Daoy (cell line): ENCODE results near the gene BFSP1. TPM values are rescaled to one million over a fixed set of nuclear protein-coding genes. Genes with fewer than 3 reads are reported as not detected.

Source experiments
- DNase-seq: peaks from one replicate; pipeline ENCODE4 v3.0.0-alpha.2; 2015; ENCODE audit warnings: low read depth
- total RNA-seq: library from RNA; depleted of rRNA; stranded (reverse); fragments of >200 nt; shearing (Covaris generic); gene quantifications from 2 replicates; pipeline ENCODE4 v1.2.3, GENCODE V29; 2014

Gene BFSP1
- total RNA-seq, 1 experiment from 2014 or later: 4.2 TPM

DNA sequence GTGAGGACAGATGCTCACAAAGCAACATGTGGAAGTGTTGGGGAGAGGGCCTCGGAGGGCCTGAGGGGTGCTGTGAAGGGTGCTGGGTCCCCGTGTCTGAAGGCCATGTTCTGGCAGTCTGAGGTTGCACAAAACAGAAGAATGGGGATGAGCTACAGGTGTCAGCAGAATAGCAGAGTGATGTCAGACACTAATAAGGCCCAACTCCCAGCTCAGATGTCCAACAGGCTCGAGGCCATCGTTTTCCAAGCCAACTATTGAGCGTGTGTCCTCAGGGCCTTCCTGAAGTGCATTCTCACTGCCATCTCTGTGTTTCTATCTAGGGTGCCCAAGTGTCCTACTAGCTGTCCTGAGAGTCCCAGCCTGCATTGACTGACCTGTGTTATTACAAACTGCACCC lies 7.9 kb downstream of the BFSP1 start:
- no peak for DNase-seq

DNA sequence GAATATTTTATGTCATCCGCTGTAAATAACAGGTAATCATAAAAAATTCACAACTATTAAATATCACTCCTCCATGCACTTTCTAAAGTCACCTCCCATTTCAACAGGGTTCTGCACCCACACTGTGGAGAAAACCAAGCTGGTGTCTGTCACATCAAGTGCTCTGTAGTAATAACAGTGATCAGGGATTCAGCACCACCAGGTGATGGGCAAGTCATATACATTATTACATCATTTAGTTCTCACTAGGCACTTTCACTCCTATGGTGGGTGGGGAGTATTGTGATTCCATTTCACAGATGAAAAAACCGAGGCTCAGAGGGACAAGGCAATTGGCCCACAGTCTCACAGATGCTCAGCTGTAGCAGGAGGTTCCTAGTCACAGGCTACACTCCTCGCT lies 8.7 kb downstream of the BFSP1 start:
- no peak for DNase-seq

DNA sequence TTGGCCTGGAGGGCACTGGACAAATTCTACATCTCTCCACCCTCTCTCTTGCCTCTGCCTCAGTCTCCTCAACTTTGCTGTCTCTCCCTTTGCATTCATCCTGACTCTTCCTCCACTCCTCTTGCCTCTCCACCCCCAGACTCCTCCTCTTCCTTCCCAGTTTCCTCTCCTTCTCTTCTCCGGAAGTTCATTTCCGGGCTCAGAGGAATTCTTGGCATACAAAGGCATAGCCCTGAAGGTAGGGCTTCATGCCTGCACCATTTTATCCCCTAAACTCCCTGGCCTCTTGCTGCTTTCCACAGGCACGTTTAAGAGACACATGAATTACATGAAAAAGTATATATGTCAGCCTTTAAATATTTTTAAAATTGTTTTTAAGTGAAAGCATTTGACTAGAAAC lies 10.6 kb downstream of the BFSP1 start:
- no peak for DNase-seq

DNA sequence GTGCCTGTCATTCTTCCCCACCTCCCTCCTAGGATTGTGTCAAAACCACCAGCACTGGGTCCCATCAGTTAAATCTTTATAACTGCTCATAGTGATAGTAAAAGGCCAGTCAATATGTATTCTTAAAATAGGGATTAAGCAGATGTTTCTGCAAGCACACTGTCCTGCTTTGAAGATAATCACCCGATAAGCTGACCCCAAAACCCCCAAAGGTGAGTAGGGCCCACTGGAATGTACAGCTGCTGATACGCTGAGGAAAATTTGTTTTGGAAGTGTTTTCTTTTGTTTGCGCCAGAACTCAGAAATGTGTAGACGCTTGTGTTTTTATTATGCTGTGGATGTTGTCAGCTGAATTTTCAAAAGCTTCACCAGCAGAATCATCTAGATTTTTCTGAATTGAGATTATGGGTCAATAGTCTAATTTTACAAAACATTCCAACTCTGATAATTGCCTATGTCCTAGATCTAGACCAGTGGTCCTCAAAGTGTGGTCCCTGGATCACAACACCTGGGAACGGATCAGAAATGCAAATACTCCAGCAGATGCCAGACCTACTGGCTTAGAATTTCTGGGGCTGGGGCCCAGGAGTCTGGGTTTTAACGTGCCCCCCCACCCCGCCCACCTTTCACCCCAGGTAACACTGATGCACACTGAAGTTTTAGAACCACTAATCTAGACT lies 11.4 kb downstream of the BFSP1 start:
- no peak for DNase-seq

DNA sequence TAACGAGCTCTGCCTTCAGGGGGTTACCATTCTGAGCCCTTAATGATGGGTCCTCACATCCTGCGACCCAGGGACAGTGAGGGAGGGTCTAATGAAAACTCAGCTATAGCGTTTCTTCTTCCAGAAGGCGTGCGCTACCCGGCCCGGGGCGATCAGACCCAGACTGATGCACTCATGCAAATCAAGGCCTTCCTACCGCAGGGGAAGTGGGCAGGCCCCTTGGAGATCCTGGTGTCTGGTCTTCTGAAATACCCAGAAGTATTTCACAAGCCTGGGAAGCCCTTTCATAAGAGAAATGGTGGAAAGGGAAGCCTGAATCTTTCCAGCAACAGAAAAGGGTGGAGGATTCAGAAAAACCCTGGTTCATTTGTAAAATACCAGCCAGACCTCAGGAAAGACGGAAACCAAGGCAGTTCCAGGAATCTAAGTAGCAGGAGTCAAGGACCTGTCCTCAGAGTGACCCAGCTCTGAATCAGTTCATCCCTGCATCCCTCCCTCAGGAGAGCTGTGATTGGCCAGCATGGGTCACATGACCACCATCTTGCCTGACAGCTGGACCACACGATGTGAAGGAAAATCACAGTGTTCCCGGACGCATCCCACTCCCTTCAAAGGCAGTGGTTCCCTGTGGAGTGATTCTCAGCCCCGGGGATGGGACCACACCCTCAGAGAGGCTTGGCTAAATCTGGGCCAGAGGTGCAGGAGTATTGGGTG lies 12.7 kb downstream of the BFSP1 start:
- DNase-seq: peak; percentile 42

DNA sequence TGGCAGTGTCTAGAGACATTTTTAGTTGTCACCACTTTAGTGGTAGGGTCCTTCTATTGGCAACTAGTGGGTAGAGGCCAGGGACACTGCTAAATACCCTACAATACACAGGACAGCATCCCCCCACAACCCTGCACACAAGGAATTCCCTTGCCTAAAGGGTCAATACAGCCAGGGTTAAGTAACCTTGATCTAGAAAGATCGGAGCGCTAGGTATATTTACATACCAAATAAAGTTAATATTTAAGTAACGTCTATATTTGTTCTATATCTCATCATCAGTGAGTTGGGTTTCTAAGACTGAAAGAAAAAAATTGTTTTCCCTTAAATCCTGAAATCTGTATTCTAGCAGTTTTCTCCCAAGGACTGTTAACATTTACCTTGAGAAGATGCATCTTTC lies 16.1 kb downstream of the BFSP1 start:
- DNase-seq: no peak

DNA sequence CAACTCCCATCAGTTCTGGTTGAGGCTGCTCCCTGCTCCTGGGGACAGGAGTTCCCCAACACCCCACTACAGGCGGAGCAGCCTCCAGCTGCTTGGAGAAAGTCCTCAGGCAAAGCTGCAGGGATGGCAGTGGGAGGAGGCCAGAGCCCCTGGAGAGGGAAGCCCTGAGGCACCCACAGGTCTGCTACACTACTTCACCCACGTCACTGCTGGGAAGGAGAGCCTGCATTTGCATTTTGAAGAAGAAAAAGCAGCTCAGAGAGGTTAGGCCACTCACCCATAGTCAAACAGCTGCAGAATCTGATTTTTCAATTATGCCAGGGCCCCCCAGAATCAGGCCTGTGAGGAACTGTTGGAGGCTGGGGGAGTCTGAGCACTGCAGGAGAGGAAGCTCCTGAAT lies 17.2 kb downstream of the BFSP1 start:
- no peak for DNase-seq

DNA sequence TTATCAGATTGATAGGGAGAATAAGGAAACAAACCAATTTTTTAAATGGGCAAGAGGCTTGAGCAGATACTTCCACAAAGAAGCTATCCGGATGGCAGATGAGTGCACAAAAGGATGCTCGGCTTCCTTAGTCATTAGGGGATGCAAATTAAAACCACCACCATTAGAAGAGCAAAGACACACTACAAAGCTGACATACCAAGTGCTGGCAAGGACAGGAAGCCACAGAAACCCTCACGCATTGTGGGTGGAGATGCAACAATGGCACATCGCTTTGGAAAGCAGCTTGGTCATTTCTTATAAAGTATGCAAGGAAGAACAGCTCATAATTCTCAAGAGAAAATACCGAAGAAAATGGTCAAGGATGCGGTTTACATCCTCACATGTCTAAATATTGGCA lies 19.8 kb downstream of the BFSP1 start:
- no peak for DNase-seq

DNA sequence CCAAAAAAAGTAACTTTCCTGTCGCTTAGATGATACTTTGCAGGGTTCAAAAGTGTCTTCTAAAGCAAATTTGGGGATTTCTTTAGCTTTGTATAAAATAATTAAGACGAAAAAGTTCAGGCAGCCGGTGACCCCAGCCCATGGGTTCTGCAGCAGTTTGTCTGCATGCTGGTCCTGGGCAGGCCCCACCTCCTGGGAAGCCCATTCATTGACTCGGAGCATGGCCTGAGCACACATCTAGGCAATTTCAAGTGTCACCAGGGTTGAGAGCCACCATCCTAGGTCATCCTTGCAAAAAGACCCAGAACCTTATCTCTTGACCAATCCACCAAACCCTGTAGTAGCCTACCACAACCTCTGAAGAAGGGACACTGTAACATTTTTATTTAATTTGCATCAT lies 20.6 kb downstream of the BFSP1 start:
- no peak for DNase-seq

DNA sequence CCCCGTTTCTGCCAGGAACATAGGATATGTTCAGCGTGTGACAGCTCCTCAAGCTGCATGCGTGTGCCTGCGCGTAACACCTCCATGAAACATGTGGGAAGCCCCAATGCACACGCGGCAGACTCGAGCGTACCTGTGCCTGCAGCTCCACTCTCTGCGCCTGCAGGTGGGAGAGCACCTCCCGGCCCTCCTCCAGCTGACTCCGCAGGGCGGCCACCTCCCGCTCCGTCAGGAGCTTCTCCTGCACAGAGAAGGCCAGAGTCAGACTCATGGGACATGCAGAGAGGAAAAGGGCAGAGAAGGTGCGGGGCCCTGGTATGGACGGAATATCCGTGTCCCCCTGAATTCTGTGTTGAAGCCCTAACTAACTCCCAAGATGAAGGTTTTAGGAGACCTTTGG lies 22.4 kb downstream of the BFSP1 start:
- DNase-seq: no peak

DNA sequence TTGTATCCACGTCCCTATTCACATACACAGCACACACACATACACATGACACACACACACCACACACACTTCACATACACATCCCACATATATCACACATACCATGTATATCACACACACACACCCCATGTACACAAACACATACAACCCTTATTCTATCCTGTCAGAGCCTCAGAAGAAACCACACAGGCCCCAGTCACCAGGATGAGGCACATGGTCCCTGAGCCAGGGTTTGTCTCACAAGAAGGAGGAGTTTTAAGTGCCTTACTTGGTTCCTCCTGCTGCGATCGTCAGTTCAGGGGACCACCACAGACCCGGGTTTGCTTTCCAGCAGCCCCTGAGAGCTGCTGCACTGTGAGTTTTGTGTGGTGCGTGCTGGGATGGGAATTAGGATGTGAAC lies 23.6 kb downstream of the BFSP1 start:
- DNase-seq: no peak

DNA sequence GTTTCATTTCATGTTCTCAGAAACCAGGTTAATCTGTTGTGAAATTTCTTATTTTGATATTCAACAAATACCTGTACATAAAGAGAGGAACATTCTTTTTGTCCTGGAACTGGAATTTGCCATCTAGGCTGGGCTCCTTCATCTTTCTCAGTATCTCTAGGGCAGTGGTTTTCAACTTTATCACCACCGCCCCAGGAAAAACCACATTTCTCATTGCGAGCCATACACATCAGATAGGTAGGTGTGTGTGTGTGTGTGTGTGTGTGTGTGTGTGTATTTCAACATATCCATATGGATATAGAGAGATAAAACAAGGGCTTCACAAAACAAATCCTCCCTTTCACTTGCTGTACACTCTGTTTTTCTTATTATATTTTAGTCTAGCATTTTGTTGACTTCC lies 24.1 kb downstream of the BFSP1 start:
- DNase-seq: no peak

DNA sequence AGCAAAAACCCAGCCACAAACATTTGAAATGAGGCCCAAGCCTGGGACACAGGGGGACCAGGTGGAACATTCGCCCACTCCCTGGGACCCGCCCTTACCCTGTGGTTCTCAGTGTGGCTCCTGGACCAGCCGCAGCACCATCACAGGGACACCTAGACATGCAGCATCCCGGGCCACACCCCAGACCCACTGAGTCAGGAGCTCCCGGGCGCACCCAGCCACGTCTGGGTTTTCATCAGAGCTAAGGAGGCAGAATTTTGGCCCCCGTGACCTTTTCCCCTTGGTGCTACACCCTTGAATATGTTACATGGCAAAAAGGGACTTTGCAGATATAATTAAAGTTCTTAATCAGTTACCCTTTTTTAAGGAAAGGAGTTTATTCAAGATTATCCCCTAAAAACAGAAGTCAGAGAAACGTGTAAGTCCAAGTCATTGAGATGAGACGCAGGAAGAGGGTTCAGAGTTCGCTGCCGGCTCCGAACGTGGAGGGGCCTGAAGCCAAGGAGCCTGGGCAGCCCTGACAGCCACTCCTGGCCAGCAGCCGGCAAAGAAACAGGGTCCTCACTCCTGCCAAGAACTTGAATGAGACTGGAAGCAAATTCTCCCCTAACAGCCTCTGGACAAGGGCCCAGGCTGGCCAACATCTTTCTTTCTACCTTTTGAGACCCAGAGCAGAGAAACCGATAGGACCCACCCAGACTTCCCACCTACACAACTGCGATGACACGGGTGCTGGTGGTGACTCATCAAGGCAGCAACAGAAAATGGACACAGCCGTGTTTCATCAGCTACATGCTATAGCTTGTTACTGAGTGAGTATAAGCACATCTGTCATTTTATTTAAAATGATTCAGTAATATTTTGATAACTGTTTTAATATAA lies 25.3 kb downstream of the BFSP1 start:
- peak; percentile 65 for DNase-seq

DNA sequence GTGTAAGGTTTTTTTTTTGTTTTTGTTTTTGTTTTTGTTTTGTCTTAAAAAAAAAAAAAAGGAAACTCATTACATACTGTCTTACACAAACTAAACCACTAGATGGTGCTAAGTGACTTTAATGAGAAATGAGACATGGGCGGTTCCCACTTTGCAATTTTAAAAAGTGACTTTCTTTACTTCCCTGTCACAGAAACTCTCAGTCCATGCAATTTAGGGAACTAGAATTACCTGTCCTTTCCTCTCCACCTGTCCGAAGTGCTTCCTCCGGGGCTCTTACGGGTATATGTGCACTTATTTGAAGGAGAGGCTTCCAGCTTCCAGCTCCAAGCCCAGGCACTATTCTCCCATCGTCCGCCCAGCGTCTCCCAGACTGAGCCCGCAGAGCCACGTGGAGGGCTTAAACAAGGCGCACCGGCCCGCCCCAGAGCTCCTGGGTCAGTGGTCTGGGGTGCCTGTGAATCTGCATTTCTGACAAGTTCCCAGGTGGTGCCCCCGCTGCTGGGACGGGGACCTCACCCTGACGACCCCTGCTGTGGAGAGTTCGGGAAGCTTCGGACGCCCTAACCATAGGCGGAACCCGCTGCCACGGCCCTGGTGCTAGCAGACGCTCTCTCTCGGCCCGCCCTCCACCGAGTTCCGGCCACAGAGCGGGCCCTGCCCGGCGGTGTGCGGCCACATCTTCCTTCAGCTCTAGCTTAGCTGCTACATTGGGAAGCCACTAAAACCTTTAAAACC lies 26.1 kb downstream of the BFSP1 start:
- DNase-seq: peak; percentile 37

DNA sequence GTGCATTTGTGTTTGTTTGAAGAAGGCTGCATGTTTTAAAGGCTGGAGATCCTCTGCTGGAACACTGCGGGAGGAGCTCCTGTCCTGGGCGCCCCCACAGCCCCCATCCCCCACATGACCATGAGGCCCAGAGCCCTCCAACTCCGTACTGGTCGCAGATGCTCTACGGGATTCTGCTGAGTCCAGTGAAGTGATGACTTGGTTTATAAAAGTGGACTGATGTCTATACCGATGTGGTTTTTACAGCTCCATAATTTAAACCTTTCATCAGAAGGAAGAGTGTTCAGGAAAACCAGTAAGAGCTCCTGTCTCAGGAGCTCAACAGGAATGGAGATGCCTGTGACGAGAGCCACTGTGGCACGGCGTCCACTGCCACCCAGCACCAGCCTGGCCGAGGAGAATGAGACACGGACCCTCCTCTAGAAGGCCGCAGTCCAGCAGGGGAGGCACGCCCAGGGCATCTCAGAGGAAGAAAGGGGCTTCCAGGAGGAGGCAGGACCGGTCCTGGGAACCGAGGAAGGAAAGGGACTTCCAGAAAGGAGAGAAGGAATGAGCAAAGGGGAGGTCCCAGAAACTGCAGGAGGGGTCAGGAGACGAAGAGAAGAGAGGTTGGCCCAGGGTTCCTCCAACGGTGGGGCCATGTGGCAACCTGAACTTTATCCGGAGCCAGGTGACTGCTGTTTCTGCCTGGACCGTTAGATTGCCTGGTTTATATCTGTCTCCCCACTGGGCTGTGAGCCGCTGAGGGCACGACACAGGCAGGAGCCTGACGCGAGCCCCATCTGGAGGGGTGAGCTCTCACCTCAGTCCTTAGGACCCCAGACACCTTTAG lies 26.9 kb downstream of the BFSP1 start:
- DNase-seq: no peak

DNA sequence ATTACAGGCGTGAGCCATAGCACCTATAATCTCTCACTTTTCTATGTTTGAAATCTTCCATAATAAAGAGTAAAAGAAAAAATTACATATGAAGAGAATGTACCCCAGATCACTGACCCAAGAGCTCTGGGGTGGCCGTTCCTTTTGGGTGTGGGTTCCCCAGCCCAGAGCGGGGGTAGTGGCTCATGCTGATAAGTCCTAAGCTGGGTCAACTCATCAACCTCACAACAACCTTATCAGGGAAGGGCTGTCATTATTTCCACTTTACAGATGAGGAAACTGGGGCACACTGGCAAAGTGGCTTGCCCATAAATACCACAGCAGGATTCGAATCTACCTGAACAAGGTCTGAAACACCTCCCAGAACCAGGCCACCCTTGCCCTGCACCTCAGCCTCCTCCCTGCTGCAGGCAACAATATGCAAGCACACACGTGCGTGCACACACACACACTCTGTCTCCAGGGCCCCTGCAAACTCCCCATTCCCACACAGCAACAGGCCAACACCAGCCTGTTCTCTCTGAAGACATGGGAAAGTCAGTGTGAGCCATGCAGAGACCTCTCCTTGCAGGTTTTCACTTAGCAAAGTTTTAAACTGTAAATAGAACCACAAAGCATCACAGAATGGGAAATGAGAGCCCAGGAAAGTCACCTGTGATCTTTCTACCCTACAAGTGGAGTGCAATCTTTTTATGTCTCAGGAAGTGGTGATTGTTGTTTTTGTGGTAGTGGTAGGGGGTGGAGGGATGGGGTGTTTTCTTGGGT lies 27.7 kb downstream of the BFSP1 start:
- no peak for DNase-seq

DNA sequence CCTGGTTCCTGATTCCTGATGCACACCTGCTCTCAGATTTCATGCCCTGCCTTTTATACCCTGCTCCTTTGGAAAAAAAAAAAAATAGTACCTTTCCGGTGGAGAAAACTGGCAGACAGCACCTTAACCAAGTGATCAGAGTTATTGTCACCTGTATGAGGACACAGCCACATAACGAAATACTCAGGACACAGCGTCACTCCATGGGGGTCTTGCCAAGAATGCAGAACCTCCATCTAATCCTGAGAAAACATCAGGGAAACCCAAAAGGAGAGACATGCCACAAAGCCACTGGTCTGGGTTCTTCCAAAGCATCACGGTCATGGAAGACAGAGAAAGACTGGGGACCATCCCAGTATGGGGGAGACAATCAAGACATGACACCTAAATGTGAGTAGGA lies 29.1 kb downstream of the BFSP1 start:
- DNase-seq: no peak

DNA sequence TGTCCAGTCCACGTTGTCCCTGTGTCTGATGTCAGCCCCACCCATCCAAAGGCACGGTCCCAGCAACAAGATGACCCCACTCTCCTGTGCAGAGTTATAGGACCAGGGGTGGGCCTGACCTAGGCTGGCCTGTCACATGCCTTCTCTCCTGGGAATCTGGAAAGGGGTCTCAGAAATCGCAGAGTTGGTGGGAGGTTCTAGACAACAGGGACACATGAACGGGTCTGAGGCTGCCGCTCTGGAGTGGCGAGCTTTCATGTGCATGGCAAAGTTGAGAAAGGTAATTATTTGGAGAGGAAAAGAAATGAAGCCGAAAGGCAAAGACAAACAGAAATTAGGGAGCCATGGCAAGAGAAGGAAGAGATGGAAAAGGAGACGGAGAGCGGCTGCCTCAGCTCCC lies 29.5 kb downstream of the BFSP1 start:
- no peak for DNase-seq

DNA sequence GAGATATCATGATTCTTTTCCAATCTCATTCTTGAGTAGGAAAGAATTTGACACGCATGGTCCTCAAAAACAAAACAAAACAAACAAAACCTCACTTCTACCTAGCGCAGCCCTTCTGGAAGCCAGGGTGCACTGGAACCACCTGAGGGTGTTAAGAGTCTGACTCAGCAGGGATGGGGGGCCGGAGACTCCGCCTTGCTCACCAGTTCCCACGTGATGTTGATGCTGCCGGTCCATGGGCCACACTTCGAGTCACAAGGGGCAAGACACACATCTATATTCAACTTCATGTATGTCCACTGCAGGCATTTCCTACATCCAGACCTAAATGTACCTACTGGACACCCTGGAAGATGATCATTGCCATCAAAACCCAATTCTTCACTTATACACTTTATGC lies 30.4 kb downstream of the BFSP1 start:
- no peak for DNase-seq

DNA sequence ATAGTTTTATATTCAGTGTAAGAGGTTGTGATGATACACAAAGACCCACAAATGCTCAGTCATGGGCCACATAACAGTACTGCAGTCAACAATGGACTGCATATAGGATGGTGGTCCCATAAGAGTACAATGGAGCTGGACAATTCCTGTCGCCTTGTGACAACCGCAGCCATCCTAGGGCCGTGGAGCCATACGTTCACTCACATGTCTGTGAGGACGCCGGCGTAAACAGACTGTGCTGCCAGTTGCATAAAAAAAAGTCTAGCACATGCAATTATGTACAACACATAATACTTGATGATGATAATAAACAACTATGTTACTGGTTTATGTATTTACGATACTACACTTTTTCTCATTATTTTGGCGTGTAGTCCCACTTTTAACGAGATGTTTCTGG lies 30.9 kb downstream of the BFSP1 start:
- no peak for DNase-seq
